Vagina (tissue), 2 donors: ENCODE data around the gene CDS2.

Source experiments
- CTCF ChIP-seq, 3 experiments: fragments of 450-650 bp in 2 of 3; fragments of 200-600 bp in 1 of 3; sonication (generic) in 1 of 3; IDR thresholded peaks; one replicate each; pipeline ENCODE4 v1.5.1; 2017 to 2019; ENCODE audit warnings: antibody characterized with exemption in 3 of 3, mild to moderate bottlenecking in 2 of 3, moderate library complexity in 2 of 3
- POLR2A ChIP-seq, 2 donors: fragments of 450-650 bp; IDR thresholded peaks; one replicate each; pipeline ENCODE4 v1.6.1; 2017; ENCODE audit warnings: antibody characterized with exemption in 2 of 2, mild to moderate bottlenecking in 2 of 2, moderate library complexity in 2 of 2

GRCh38 chr20:5122873-5123260 is 3.9 kb upstream of the CDS2 start:
- TF ChIP-seq POLR2A (IDR thresholded peaks at IDR 0.05) (no peak), CTCF (IDR thresholded peaks at IDR 0.05) (no peak)
